ENCODE results near the gene CAMK1D.
"Not testable (repeated sequence)": the region's sequence is repeated elsewhere in the genome, so short reads cannot be mapped to it uniquely, and the experiment has no call there.

CAMK1D gene

GRCh38 chr10:12720217-12720981 is 371.1 kb downstream of the CAMK1D start:
- DNase-seq (ENCODE audit: low read depth, low spot score), result no peak

GRCh38 chr10:12721334-12721733 is 372.0 kb downstream of the CAMK1D start:
- no peak for DNase-seq (ENCODE audit: low read depth, low spot score)

GRCh38 chr10:12723220-12723619 is 373.9 kb downstream of the CAMK1D start:
- no peak for DNase-seq (ENCODE audit: low read depth, low spot score)

- DNase-seq (ENCODE audit: low read depth, low spot score), result no peak
Observed at GRCh38 chr10:12724807-12725579, 375.6 kb downstream of the CAMK1D start.

GRCh38 chr10:12725580-12725888 is 376.2 kb downstream of the CAMK1D start:
- DNase-seq (ENCODE audit: low read depth, low spot score), result not testable (repeated sequence)

GRCh38 chr10:12726971-12727831 is 377.9 kb downstream of the CAMK1D start:
- DNase-seq (ENCODE audit: low read depth, low spot score), result no peak

- DNase-seq (ENCODE audit: low read depth, low spot score), result no peak
Observed at GRCh38 chr10:12727832-12728215, 378.5 kb downstream of the CAMK1D start.

GRCh38 chr10:12728494-12728893 is 379.1 kb downstream of the CAMK1D start:
- DNase-seq (ENCODE audit: low read depth, low spot score), result no peak

GRCh38 chr10:12729885-12730284 is 380.5 kb downstream of the CAMK1D start:
- DNase-seq (ENCODE audit: low read depth, low spot score), result no peak

GRCh38 chr10:12730809-12731519 is 381.6 kb downstream of the CAMK1D start:
- DNase-seq (ENCODE audit: low read depth, low spot score), result no peak

GRCh38 chr10:12733271-12733670 is 383.9 kb downstream of the CAMK1D start:
- DNase-seq (ENCODE audit: low read depth, low spot score), result no peak

GRCh38 chr10:12735843-12736462 is 386.6 kb downstream of the CAMK1D start:
- no peak for DNase-seq (ENCODE audit: low read depth, low spot score)

GRCh38 chr10:12740813-12741212 is 391.5 kb downstream of the CAMK1D start:
- no peak for DNase-seq (ENCODE audit: low read depth, low spot score)

- no peak for DNase-seq (ENCODE audit: low read depth, low spot score)
Observed at GRCh38 chr10:12741360-12741804, 392.0 kb downstream of the CAMK1D start.

- DNase-seq (ENCODE audit: low read depth, low spot score), result no peak
Observed at GRCh38 chr10:12742771-12743170, 393.4 kb downstream of the CAMK1D start.

- DNase-seq (ENCODE audit: low read depth, low spot score), result not testable (repeated sequence)
Observed at GRCh38 chr10:12743466-12743865, 394.1 kb downstream of the CAMK1D start.

- DNase-seq (ENCODE audit: low read depth, low spot score), result no peak
Observed at GRCh38 chr10:12743941-12744340, 394.6 kb downstream of the CAMK1D start.

- no peak for DNase-seq (ENCODE audit: low read depth, low spot score)
Observed at GRCh38 chr10:12748186-12748585, 398.8 kb downstream of the CAMK1D start.

GRCh38 chr10:12749760-12750478 is 400.6 kb downstream of the CAMK1D start:
- no peak for DNase-seq (ENCODE audit: low read depth, low spot score)

- DNase-seq (ENCODE audit: low read depth, low spot score), result no peak
Observed at GRCh38 chr10:12750526-12751201, 401.3 kb downstream of the CAMK1D start.
